GM21367 (cell line): ENCODE data around the gene PRSS27.
A peak's percentile ranks its signal among the peaks of the same experiment; 100 is the strongest.
"Not testable (repeated sequence)": the region's sequence is repeated elsewhere in the genome, so short reads cannot be mapped to it uniquely, and the experiment has no call there.

Experiments used
- ATAC-seq: cut with Tn5 transposase; IDR thresholded peaks from one replicate; pipeline ENCODE4 v1.9.1; 2021; ENCODE audit not compliant: unreplicated experiment

The PRSS27 gene

DNA sequence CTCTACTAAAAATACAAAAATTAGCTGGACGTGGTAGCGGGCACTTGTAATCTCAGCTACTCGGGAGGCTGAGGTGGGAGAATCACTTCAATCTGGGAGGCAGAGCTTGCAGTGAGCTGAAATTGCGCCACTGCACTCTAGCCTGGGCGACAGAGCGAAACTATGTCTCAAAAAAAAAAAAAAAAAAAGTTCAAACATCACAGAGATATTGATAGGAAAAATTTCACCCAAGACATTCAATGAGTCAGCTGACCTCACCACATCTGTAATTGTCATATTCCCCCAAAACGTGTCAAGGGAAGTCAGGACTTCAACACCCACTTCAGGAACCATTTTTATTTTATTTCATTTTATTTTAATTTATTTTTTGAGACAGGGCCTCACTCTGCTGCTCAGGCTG is 8.0 kb upstream of the PRSS27 start:
- ATAC-seq: no peak

DNA sequence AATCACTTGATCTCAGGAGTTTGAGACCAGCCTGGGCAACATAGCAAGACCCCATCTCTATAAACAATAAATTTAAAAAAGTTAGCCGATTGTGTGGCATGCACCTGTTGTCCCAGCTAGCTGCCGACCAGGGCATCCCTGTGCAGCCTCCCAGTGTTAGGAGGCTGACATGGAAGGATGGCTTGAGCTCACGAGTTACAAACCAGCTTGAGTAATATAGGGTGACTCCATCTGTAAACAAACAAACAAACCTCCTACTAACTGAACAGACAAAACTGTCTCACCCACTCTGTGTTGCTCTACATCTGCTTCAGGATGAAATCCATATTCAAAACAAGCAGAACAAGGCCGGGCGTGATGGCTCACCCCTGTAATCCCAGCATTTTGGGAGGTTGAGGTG is 6.9 kb upstream of the PRSS27 start:
- ATAC-seq: no peak

DNA sequence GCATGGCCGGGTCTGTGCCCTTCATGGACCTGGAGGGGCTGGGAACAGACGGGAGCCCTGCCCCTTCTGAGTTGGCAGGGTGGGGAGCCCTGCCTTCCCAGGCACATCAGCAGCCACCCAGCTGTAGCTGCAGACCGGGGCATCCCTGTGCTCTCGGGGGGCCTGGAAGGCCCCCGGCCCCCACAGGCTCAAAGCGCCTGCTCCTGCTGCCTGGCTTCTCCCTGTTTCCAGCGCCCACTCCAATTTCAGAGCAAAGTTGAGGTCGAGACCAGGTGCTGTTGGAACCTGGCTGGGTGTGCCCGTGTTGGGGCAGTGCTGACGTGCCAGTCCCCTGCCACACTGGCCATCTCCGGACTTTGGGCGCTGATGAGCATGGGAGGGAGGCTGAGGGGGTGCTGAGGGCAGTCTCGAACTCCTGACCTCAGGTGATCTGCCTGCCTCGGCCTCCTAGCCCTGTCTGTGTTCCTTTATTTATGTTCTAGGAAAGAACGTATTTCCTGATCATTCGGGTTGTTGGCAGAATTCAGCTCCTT is 4.9 kb upstream of the PRSS27 start:
- ATAC-seq: no peak

DNA sequence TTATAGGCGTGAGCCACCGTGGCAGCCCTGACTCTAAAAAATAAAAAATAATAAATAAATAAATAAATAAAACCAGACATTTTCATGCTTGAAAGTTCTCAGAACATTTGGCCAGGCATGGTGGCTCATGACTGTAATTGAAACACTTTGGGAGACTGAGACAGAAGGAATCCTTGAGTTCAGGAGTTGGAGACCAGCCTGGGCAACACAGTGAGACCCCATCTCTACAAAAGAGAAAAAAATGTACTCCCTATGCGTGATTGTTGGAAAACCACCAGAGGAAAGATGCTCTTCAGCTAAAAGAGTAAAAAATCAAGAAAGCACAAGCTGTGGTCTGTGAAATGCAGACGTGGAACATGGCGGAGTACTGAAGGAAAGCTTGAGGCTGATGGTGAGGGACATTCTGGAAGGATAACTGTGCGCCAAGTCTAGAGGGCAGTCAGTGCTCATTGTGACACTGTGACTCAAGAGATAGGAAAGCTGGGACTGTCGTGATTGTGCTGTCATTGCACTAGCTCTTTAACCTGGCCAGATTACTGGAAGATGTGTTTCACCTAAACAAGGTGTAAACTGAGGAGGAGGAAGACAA is 4.2 kb upstream of the PRSS27 start:
- no peak for ATAC-seq

DNA sequence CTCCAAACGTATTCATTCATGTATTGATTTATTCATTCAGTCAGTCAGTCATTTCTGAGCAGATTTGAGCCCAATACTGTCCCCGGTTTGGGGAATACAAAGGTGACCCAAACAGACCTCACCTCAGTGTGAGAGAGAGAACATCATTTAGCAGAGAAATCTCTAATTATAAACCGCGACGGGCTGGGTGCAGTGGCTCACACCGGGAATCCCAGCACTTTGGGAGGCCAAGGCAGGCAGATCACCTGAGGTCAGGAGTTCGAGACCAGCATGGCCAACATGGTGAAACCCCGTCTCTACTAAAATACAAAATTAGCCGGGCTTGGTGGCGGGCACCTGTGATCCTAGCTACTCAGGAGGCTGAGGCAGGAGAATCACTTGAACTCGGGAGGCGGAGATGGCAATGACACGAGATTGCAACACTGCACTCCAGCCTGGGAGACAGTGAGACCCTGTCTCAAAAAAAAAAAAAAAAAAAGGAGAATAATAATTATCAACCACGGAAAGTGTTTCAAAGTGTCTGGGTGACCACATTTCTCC is 1.7 kb upstream of the PRSS27 start:
- not testable (repeated sequence) for ATAC-seq

DNA sequence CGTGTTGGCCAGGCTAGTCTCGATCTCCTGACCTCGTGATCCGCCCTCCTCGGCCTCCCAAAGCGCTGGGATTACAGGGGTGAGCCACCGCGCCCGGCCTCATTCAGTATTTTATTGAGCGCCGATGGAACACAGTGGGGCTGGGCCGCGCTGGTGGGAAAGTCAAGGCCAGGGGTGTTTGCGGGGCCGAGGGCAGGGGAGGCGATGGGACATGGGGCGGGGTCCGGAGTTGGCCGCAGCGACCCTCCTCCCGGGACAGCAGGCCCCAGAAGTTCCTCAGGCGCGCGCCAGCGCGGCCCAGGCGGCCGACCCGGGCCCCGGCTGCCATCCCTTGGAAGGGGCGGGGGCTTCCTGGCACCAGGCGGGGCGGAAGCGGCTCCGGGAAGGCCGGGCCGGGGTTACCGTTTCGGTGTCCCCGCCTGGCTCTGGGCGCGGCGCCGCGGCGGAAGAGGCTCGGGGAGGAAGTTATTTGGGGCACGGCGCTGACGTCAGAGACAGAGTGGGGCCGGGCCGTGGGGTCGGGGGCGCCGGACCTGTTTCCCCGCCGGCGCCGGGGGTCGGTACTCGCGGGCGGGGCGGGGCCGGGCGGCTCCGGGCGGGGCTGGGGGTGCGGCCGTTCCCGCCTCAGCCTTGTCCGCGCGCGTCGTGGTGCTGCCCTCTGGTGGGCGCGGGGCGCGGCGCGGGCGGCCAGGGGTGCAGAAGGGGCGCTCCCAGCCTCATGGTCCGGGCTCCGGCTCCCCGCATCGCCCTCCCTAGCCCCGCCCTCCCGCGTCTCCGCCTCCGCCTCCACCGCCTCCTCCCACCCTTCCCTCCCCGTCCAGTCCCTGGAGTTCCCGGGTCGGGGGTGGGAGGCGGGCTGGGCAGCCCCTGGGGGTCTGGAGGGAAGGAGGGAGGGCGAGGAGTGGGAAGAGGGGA is 952 bp upstream of the PRSS27 start:
- ATAC-seq: peak; percentile 69

DNA sequence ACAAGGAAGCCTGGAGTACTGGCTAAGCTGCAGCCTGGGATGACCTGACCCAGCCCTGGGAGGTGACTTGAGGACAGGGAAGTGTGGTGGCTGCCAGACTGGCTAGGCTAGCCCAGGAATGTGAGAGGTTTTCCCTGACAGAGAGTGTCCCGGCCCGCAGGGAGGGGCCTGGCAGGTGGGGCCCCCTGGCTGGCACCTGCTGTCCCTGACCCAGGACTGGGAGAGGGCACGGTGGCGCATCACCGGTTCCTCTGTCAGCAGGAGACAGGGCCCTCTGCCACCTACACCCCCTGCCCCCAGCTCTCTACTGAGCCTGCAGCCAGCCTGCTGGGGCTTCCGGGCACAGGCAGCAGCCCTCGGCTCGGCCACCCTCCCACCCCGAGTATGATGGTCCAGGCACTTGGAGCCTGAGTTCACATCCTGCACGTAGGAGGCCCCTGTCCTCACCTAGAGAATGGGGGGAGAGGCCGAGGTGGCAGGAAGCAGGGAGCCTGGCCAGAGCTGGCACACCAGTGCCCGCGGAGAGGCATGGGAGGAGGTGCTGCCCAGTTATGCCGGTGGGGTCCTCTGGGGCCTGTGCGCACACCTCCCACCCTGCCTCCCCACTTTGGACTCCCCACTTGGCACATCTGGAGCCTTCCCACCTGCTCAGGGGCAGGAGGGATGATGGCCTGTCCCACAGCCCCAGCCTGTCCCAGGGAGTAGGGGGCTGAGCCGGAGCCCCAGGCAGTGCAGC is 528 bp downstream of the PRSS27 start:
- no peak for ATAC-seq

DNA sequence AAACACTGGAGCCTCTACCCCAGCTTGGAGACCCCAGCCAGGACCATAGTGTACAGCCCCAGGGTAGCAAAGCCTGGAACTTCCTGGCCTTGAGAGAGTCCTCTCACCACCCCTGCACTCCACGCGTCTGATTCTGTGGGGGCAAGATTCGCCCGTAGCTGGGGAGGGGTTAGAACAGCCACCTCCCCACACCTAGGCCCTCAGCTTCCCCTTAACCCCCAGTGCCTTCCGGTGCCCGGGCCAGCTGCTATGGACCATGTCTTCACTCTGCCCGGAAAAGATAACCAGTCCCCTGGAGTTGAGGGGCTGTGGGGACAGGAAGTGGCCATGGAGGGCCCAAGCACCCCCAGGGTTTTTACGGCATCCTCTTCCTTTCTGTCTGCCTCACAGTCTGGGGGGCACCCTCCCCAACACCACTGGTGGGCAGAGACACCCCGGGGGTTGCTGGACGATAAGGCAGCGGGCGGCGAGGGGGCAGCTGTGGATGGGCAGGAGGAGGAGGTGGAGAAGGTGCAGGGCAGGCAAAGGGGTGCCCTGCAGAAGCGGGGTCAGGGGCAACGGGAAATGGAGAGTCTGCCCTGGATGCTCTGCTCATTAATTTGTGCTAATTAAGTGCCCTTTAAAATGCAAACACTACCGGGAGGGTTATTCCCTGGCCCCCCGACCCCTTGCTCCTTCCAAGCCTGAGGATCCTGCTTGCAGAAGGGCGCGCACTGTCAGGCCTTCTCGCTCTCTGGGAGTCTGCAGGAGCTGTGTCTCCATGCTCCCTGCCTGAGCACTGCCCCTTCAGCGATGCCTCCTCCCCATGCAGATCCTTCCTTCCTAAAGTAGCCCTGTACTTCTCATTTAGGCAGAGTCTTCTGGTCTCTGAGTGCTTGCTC is 2.4 kb downstream of the PRSS27 start:
- ATAC-seq: no peak

DNA sequence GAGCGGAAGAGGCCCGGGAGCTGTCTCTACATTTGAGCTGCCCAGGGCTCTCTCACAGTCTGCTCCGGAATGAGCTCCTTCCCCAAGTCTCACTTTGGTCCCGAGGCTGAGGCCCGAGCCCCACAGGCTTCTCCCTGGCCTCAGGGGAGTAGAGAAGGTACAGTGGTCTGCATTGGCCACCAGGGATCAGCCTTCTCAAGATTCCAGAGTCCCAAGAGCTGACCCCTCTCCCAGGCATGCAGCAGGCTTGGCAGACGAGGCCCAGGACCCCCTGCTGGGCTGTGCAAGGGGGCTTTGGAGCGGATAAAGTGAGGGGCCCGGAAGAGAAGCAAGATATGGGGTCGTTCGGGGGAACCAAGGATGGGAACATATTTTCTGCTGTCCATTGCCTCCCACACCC is 3.1 kb downstream of the PRSS27 start:
- no peak for ATAC-seq

DNA sequence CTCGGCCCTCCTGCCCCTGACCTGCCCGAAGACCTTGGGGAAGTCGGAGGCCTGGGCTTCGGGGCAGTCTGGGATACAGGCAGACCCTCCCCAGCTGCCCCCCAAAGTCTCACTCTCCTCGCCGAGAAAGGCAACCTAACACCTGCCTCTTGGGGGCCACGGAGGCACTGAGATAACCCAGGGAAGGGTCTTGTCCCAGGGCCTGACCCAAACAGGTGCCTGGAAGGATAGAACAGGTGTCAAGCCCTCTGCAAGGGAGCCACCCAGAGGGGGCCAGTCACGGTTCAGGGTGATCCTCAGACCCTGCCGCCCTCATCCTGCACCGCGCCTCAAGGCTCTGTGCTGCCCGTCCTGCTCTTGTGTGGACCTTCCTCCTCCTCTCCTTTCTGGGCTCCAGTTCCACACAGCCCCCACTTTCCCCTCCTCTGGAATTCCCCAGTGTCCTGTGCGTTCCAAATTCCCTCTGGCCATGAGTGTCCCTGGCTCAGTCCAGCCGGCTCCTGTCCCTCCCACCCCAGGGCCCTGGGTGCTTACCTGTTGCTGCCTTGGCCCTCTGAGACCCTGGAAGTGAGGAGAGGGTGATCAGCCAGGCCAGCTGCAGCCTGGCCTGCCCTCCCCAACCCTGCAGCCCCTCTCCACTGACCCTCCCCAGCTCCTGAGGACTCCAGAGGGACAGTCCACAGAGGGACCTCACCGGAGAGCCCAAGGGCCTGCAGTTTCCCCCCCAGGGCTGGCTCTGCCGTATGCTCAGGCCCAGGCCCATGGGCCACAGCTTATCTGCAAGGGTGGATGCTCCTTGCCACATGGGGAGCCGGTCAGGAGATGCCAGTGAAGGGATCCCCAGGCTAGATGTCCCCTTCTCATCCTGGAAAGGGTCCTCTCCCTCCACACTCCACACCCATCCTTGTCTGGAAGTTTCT is 3.8 kb downstream of the PRSS27 start:
- no peak for ATAC-seq

DNA sequence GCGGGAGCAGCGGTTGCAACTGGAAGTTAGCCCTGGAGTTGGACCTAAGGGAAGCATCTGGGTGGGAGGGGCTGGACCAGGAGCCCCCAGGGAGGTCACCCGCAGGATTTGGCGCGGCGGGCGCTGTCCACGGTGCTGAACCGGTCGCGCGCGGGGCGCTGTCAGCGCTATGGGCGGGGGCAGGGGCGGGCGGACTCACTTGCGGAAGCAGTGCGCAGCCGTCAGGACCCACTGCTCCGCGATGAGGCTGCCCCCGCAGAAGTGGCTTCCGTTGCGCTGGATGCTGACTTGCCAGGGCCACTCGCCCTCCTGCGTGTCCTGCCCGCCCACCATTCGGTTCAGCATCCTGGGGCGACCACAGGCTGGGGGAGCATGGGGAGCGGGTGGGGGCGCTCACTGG is 4.5 kb downstream of the PRSS27 start:
- no peak for ATAC-seq

DNA sequence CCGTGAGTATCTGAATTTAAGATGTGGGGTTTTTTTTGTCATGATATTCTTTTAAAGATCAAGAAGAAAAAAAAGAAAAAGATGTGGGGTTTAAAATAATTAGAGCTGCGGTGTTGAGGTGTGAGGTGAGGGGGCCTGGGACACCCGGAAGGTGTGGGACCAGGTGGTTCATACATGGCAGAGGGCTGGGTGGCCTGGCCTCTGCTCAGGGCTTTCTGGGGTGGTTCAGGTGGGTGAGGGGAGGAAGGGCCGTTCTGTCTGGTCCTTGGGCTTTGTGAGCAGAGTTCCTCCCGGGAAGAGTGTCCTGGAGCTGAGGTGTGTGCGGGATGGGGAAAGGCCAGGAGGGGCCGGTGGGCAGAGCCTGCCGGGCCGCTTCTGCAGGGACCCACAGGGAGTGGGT is 5.0 kb downstream of the PRSS27 start:
- no peak for ATAC-seq

DNA sequence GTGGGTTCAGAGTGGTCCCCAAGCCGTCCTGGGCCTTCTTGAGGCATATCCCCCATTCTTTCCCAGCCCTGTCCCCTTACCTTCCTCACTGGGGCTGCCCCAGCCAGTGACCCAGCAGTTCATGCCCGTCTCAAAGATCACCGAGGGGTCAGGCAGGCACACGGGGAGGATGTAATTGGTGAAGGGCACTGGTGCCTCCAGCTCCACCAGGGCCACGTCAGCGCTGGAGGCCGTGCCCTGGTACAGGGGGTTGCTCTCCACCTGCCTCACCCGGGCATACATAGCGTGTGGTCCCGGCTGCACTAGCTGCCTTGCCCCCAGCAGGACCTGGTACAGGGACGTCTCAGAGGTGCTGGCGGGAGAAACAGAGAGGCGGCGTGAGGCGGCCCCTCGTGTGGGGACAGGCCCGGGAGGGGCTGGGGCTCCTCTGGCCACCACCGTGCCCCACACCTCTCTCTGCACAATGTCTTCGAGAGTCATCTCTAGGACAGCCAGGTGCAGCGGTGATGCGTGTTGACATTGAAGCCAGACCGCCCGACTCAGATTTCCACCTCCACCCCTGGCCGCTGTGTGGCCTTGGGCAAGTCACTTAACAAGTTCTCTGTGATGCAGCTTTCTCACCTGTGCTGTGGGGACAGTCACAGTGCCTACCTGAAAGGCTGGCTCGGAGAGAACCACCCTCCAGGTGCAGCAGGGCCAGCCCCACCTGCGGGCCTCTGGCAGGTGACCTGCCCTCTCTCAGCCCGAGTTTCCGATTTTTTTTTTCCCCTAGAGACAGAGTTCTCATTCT is 5.8 kb downstream of the PRSS27 start:
- ATAC-seq: no peak

DNA sequence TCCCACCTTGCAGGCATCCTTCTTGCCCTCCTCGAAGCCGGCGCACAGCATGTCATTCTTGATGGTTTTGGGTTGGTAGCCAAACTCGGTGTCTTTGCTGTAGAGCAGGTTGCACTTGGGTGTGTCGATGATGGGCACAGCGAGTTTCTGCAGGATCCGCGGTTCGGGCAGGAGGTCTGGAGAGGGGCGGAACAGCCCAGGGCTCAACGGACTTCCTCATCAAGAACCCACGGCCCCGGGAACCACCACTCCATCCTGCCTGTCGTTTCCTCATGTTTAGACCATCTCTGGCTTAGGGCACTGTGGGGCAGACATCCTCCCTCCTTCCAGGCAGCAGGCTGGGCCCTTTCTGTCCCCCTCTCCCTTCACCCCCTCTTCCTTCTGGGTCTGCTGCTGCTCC is 6.5 kb downstream of the PRSS27 start:
- no peak for ATAC-seq

DNA sequence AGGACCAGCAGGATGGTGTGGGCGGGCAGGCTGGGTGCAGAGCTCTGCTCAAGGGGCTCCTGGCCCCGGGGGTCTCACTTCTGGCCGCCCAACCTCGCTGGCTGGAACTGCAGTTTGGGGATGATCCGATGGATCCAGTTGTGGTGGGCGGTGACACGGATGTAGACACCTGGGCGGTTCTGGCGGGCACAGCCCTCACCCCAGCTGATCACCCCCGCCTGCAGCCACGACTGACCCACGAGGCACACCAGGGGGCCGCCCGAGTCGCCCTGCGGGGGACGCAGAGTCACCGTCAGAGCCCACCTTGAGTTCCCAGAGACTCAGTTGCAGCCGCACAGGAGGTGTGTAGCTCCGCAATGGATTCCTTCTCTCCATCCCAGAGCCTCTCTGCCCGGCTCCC is 7.5 kb downstream of the PRSS27 start:
- no peak for ATAC-seq

DNA sequence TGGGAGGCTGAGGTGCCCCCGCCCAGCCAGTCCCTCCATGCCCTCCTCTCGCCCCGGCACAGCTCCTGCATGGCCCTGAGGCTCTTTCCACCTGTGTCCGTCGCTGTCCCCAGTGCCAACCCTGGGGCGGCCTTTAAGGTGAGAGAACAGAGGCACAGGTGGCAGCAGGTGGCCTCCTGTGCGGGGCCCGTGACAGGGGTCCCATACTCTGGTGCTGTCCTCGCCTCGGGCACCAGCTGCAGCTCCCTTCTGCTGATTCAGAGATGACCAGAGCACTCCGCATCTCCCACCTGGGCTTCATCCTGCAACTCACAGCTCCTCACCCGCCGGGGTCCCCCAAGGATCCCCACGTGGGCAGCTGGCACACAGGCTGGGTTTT is 8.0 kb downstream of the PRSS27 start:
- no peak for ATAC-seq

DNA sequence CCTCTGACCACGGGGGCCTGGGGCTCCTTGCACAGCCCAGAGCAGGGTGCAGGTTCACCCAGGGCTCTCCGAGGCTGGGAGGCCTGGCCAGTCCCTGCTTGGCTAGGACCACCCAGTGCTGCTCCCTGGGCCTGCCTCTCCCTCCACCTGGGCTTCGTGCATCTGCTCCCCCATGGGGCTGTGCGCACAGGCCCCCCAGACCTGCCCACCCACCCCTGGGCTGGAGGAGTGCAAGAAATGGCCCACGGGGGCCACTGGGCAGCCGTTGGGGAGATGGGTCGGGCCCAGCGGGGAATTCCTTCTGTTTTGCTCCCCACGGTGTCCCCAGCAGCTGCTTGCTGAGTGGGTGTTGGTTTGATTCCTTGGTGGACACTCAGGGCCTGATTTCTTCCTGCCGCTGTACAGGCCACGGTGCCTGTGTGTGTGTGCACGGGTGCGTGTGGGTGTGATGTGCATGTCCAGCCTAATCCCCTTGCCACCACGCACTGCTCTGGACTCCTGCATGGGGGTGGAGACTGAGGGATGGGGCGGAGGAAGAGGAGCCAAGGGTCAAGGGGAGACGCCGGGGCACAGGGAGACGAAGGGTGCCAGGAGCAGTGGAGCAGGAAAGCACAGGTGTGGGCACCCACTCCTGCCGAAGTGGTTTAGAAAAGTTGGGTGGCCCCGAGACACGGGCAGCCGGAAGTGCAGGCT is 8.5 kb downstream of the PRSS27 start:
- ATAC-seq: no peak

DNA sequence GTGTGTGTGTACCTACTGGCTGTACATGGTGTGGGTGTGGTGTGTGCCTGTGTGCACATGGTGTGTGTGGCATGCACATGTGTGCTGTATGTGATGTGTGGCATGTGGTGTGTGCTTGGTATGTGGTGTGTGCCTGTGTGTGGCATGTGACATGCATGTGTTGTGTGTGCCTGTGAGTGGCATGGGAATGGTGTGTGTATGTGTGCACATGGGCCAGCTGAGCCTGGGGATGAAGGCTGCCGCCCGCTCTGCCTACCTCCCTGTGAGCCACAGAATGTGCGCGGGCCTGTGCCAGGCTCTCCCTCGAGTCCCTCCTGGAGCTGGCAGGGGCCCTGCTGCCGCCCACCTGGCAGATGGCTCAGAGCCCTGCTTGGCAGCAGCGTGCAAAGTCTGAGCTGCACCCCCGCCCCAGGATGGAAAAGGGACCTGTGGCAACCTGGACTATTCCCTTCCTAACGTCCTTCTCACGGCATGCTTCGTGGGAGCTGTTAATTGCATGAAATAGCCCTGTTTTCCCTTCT is 9.3 kb downstream of the PRSS27 start:
- no peak for ATAC-seq
